Breast epithelium (tissue), 3 donors: ENCODE data around the gene CRYM.

ENCODE experiments used
- POLR2A ChIP-seq: fragments of 450-650 bp; IDR thresholded peaks from one replicate; pipeline ENCODE4 v1.6.1; 2016; ENCODE audit warnings: antibody characterized with exemption, mild to moderate bottlenecking, moderate library complexity
- POLR2AphosphoS5 ChIP-seq, 3 donors: sonication (generic); formaldehyde crosslinking; IDR thresholded peaks; one replicate each; pipeline ENCODE4 v1.6.1; 2017; ENCODE audit warnings: antibody characterized with exemption in 3 of 3
- TF ChIP-seq, protein P1 (sequence below), 3 donors: fragments of 450-650 bp; IDR thresholded peaks; one replicate each; pipeline ENCODE4 v1.5.1; 2016 to 2017; ENCODE audit warnings: antibody characterized with exemption in 3 of 3, mild to moderate bottlenecking in 3 of 3, moderate library complexity in 3 of 3

DNA sequence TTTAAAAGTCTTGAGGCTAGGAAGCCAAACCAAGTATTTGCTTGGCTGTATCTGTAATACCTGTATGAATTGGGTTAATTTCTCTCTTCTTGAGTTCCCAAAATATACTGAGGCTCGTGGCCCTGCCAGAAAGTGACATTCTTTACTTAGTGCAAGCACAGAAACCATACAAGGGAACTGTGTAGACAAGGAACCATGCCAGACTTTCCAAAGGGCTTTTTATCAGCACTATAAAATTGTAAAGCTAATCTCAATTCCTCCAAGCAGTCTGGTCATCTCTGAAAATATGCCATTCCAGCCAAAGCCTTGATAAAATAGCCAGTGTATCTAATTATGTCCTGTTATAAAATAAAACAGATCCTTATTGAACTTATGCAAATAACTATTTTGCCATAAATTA, 7.2 kb upstream of the CRYM start:
- TF ChIP-seq POLR2A, result no peak
- TF ChIP-seq, protein P1, sequence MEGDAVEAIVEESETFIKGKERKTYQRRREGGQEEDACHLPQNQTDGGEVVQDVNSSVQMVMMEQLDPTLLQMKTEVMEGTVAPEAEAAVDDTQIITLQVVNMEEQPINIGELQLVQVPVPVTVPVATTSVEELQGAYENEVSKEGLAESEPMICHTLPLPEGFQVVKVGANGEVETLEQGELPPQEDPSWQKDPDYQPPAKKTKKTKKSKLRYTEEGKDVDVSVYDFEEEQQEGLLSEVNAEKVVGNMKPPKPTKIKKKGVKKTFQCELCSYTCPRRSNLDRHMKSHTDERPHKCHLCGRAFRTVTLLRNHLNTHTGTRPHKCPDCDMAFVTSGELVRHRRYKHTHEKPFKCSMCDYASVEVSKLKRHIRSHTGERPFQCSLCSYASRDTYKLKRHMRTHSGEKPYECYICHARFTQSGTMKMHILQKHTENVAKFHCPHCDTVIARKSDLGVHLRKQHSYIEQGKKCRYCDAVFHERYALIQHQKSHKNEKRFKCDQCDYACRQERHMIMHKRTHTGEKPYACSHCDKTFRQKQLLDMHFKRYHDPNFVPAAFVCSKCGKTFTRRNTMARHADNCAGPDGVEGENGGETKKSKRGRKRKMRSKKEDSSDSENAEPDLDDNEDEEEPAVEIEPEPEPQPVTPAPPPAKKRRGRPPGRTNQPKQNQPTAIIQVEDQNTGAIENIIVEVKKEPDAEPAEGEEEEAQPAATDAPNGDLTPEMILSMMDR (IDR thresholded peaks at IDR 0.05), result no peak
- no peak for TF ChIP-seq POLR2AphosphoS5 (IDR thresholded peaks at IDR 0.05)
